ENCODE measurements around the gene LYPD6B.

The LYPD6B gene

DNA sequence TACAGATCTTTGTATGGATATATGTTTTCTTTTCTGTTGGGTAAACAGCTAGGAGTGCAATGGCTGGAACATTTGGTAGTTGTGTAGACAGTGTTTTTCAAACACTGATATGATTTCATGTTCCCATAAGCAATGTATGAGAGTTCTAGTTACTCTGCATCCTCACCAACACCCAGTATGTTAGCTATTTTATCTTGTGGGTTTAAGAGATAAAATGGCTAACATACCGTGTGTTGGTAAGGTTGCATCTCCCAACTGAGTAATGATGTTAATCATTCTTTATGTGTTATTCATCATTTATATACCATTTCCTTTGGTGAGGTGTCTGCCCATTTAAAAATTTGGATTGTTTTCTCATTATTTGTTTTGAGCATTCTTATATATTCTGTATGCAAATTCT is 65.7 kb downstream of the LYPD6B start:
- TF ChIP-seq, protein P1, sequence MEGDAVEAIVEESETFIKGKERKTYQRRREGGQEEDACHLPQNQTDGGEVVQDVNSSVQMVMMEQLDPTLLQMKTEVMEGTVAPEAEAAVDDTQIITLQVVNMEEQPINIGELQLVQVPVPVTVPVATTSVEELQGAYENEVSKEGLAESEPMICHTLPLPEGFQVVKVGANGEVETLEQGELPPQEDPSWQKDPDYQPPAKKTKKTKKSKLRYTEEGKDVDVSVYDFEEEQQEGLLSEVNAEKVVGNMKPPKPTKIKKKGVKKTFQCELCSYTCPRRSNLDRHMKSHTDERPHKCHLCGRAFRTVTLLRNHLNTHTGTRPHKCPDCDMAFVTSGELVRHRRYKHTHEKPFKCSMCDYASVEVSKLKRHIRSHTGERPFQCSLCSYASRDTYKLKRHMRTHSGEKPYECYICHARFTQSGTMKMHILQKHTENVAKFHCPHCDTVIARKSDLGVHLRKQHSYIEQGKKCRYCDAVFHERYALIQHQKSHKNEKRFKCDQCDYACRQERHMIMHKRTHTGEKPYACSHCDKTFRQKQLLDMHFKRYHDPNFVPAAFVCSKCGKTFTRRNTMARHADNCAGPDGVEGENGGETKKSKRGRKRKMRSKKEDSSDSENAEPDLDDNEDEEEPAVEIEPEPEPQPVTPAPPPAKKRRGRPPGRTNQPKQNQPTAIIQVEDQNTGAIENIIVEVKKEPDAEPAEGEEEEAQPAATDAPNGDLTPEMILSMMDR (IDR thresholded peaks at IDR 0.05; ENCODE audit: low read depth, low read length, missing control alignments), result no peak
- in situ Hi-C loops (cut with HindIII; ENCODE audit: low sequenced_read_pairs), result no loop called here
- DNase-seq (ENCODE audit: low read depth), result no peak
- no peak overlapping the region for H3K4me3 ChIP-seq (ENCODE audit: low read depth, low read length)

DNA sequence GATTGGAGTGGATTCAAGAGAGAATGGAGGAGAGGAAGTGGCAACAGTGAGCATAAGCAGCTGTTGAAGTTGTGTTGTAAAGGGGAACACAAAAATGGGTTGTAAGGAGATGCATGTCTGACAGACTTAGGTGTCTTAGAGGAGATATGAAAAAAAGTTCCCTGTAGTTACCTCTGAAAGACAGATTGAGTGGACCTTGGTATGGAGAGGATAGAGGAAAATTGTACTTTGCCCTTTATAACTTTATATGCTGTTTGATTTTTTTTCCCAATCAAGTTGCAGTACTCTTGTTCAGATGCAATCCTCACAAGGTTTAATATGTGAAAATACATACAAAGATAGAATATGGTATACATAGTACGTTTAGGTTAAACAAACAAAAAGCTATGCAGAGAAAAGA is 73.6 kb downstream of the LYPD6B start:
- H3K4me3 ChIP-seq (ENCODE audit: low read depth, low read length), result no peak overlapping the region
- DNase-seq (ENCODE audit: low read depth), result no peak
- TF ChIP-seq, protein P1 (IDR thresholded peaks at IDR 0.05; ENCODE audit: low read depth, low read length, missing control alignments), result no peak
- in situ Hi-C loops (cut with HindIII; ENCODE audit: low sequenced_read_pairs), result no loop called here

DNA sequence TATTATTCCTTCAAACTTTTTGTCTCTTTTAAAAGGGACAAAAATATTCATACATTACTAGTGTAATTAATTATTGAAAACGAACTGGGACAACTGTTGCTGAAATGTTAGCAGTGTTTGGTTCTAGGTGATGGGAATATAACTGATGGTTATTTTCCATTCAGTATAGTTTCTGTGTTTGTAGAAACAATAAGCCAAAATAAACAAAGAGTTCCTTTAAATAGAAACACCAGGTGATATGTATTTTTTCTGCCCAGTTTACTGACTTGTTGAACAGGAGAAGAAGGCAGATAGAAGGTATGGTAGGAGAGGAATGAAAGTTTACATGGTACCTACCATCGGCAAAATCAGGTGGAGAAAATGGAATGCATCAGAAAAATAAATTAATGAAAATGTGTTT is 74.2 kb downstream of the LYPD6B start:
- no peak for DNase-seq (ENCODE audit: low read depth)
- H3K4me3 ChIP-seq (ENCODE audit: low read depth, low read length), result no peak overlapping the region
- TF ChIP-seq, protein P1 (IDR thresholded peaks at IDR 0.05; ENCODE audit: low read depth, low read length, missing control alignments), result no peak
- in situ Hi-C loops (cut with HindIII; ENCODE audit: low sequenced_read_pairs), result no loop called here

DNA sequence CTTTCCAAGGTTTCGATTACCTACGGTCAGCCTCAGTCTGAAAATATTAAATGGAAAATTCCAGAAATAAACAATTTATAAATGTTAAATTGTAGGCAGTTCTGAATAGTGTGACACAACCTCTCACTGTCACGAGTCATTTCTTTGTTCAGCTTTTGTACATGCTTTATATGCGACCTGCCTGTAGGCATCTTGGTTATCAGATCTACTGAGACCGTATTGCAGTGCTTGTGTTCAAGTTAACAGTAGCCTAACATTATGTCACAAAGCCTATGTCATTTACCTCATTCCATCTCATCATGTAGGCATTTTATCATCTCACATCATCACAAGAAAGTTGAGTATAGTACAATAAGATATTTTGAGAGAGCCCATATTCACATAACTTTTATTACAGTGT is 77.3 kb downstream of the LYPD6B start:
- TF ChIP-seq, protein P1 (IDR thresholded peaks at IDR 0.05; ENCODE audit: low read depth, low read length, missing control alignments), result no peak
- DNase-seq (ENCODE audit: low read depth), result no peak
- in situ Hi-C loops (cut with HindIII; ENCODE audit: low sequenced_read_pairs), result no loop called here
- no peak overlapping the region for H3K4me3 ChIP-seq (ENCODE audit: low read depth, low read length)

DNA sequence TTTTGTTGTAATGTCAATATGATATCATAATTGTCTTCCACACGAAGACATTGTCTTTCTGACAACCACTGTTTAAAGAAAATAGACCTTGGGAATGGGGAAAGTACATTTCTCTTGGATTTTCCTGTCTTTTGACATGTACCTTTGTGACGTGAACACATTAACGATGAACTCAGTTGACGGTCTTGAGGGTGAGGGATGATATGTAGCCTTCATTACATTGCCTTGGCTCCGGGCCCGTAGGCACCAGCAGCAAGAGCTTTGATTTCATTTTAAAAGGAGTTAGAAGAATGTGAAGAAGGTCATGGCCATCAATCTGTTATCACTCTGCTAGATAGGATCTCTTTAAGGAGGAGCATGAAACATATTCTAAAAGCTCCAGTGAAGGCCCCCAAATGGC is 80.9 kb downstream of the LYPD6B start:
- TF ChIP-seq, protein P1 (IDR thresholded peaks at IDR 0.05; ENCODE audit: low read depth, low read length, missing control alignments), result no peak
- H3K4me3 ChIP-seq (ENCODE audit: low read depth, low read length), result no peak overlapping the region
- in situ Hi-C loops (cut with HindIII; ENCODE audit: low sequenced_read_pairs), result no loop called here
- no peak for DNase-seq (ENCODE audit: low read depth)

DNA sequence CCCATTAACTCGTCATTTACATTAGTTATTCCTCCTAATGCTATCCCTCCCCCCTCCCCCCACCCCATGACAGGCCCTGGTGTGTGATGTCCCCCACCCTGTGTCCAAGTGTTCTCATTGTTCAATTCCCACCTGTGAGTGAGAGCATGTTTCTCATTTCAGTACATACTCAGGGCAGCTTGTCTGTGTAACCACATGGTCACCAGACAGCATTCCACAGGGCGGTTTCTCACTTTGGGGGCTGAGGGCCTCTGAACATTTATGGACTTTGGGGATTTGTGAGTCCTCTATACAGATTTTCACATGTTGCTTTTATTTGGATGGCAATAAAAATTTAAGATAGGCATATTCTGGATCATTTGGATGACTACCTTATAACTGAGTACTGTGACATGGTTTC is 84.0 kb downstream of the LYPD6B start:
- TF ChIP-seq, protein P1 (IDR thresholded peaks at IDR 0.05; ENCODE audit: low read depth, low read length, missing control alignments), result no peak
- in situ Hi-C loops (cut with HindIII; ENCODE audit: low sequenced_read_pairs), result no loop called here
- no peak for DNase-seq (ENCODE audit: low read depth)
- no peak overlapping the region for H3K4me3 ChIP-seq (ENCODE audit: low read depth, low read length)
